ENCODE results near the gene SERPINB4. TPM values are rescaled to one million over a fixed set of nuclear protein-coding genes. Genes with fewer than 3 reads are reported as not detected.

The SERPINB4 gene
- total RNA-seq, 1 experiment from 2014 or later, result 0.40 TPM

DNA sequence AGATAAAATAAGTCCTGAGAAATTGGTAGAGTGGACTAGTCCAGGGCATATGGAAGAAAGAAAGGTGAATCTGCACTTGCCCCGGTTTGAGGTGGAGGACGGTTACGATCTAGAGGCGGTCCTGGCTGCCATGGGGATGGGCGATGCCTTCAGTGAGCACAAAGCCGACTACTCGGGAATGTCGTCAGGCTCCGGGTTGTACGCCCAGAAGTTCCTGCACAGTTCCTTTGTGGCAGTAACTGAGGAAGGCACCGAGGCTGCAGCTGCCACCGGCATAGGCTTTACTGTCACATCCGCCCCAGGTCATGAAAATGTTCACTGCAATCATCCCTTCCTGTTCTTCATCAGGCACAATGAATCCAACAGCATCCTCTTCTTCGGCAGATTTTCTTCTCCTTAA is 47.1 kb downstream of the SERPINB4 start:
- H3F3A ChIP-seq (ENCODE audit: low read length, unreplicated experiment), result no peaks in the 10 kb centered on the region
- TF ChIP-seq EZH2phosphoT487 (IDR thresholded peaks at IDR 0.05; ENCODE audit: borderline replicate concordance, low read length) (no peak), EZH2 (IDR thresholded peaks at IDR 0.05; ENCODE audit: low read length, unreplicated experiment) (no peak)
- TF ChIP-seq, protein P1, sequence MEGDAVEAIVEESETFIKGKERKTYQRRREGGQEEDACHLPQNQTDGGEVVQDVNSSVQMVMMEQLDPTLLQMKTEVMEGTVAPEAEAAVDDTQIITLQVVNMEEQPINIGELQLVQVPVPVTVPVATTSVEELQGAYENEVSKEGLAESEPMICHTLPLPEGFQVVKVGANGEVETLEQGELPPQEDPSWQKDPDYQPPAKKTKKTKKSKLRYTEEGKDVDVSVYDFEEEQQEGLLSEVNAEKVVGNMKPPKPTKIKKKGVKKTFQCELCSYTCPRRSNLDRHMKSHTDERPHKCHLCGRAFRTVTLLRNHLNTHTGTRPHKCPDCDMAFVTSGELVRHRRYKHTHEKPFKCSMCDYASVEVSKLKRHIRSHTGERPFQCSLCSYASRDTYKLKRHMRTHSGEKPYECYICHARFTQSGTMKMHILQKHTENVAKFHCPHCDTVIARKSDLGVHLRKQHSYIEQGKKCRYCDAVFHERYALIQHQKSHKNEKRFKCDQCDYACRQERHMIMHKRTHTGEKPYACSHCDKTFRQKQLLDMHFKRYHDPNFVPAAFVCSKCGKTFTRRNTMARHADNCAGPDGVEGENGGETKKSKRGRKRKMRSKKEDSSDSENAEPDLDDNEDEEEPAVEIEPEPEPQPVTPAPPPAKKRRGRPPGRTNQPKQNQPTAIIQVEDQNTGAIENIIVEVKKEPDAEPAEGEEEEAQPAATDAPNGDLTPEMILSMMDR (conservative IDR thresholded peaks at IDR 0.05; ENCODE audit: low read depth, low read length), result no peak
- ChIA-PET CTCF (no interaction called here), POLR2A (ENCODE audit: unreplicated experiment) (no interaction called here)
- no peaks in the 10 kb centered on the region for H4K20me1 ChIP-seq (ENCODE audit: low read length)
- H3K4me1 ChIP-seq (ENCODE audit: insufficient read depth, low read length), result peaks cover 11% of the 10 kb centered on the region
- no peaks in the 10 kb centered on the region for H3K79me2 ChIP-seq (ENCODE audit: low read length)
- no peak overlapping the region for H3K9ac ChIP-seq (ENCODE audit: low read length)
- no peak for ATAC-seq
- no TSS peak for BruUV-seq (replicated peaks)
- no peak overlapping the region for H3K4me2 ChIP-seq (ENCODE audit: low read length)
- no peaks in the 10 kb centered on the region for H3K27me3 ChIP-seq (ENCODE audit: low read length)
- no peaks in the 10 kb centered on the region for H3K36me3 ChIP-seq (ENCODE audit: low read depth, low read length)
- H3K27ac ChIP-seq (ENCODE audit: low read length), result no peak overlapping the region
- intact Hi-C loops (cut with micrococcal nuclease), result no loop called here
- H3K9me3 ChIP-seq (ENCODE audit: low read length), result no peaks in the 10 kb centered on the region
- no peak overlapping the region for H3K4me3 ChIP-seq (ENCODE audit: low read length)
- no peak overlapping the region for H2AFZ ChIP-seq (ENCODE audit: low read length)
- DNase-seq, result no peak
- H3K9me2 ChIP-seq (replicated peaks; ENCODE audit: low read length), result no peaks in the 10 kb centered on the region

DNA sequence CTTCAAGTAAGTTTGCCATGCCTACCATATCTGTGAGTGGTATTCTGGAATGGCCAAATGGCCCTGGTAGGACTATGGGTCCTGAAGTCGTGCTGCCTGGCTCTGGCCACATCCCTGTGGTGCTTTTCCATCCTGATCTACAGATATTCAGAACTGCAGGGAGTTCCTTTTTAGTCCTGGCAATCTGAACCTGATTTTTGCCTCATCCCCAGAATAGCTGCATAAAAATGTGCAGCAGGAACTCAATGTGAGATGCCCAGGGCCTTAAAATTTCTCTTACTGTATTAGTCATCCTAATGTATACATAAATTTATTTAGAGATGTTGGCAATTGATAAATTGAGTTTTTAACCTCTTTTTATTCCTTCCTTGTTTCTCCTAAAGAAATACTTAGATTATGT is 51.6 kb downstream of the SERPINB4 start:
- H2AFZ ChIP-seq (ENCODE audit: low read length), result no peak overlapping the region
- H3K79me2 ChIP-seq (ENCODE audit: low read length), result no peaks in the 10 kb centered on the region
- H4K20me1 ChIP-seq (ENCODE audit: low read length), result no peaks in the 10 kb centered on the region
- H3K4me2 ChIP-seq (ENCODE audit: low read length), result peak overlapping the region; percentile 37
- peak; percentile 56 for DNase-seq
- ATAC-seq, result peak; percentile 88
- no peak overlapping the region for H3K4me3 ChIP-seq (ENCODE audit: low read length)
- H3F3A ChIP-seq (ENCODE audit: low read length, unreplicated experiment), result no peaks in the 10 kb centered on the region
- TF ChIP-seq EZH2phosphoT487 (IDR thresholded peaks at IDR 0.05; ENCODE audit: borderline replicate concordance, low read length) (no peak), EZH2 (IDR thresholded peaks at IDR 0.05; ENCODE audit: low read length, unreplicated experiment) (no peak)
- TF ChIP-seq, protein P1 (conservative IDR thresholded peaks at IDR 0.05; ENCODE audit: low read depth, low read length), result no peak
- H3K9me3 ChIP-seq (ENCODE audit: low read length), result no peaks in the 10 kb centered on the region
- POLR2A ChIA-PET (ENCODE audit: unreplicated experiment), result no interaction called here
- no peaks in the 10 kb centered on the region for H3K27me3 ChIP-seq (ENCODE audit: low read length)
- H3K9me2 ChIP-seq (replicated peaks; ENCODE audit: low read length), result no peaks in the 10 kb centered on the region
- H3K9ac ChIP-seq (ENCODE audit: low read length), result no peak overlapping the region
- CTCF ChIA-PET, result no interaction called here
- H3K36me3 ChIP-seq (ENCODE audit: low read depth, low read length), result no peaks in the 10 kb centered on the region
- H3K27ac ChIP-seq (ENCODE audit: low read length), result peak overlapping the region; percentile 50
- BruUV-seq (replicated peaks), result no TSS peak
- H3K4me1 ChIP-seq (ENCODE audit: insufficient read depth, low read length), result peaks cover 14% of the 10 kb centered on the region
- intact Hi-C loops (cut with micrococcal nuclease), result no loop called here

DNA sequence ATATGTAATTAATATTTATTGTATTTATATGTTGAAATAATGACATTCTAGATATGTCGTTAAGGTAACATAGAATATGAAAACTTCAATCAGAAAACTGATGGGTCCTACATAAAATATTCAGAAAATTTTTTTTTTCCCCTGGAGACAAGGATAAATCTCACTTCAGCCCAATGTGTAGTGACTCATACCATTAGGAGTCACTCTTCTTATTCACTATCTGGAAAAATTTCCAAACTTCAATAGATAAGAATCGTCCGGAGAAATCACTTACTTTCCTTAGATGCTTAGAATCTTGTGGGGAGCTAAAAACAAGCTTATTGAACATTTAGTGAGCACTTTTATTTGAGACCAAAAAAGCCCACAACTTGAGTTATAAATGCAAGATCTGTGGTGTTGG is 52.3 kb downstream of the SERPINB4 start:
- Histone ChIP-seq H3K9ac (ENCODE audit: low read length) (no peak overlapping the region), H2AFZ (ENCODE audit: low read length) (no peak overlapping the region), H3K36me3 (ENCODE audit: low read depth, low read length) (no peaks in the 10 kb centered on the region), H3K27ac (ENCODE audit: low read length) (peak overlapping the region; percentile 50), H3K4me1 (ENCODE audit: insufficient read depth, low read length) (peaks cover 14% of the 10 kb centered on the region), H3K9me2 (replicated peaks; ENCODE audit: low read length) (no peaks in the 10 kb centered on the region), H3K9me3 (ENCODE audit: low read length) (no peaks in the 10 kb centered on the region), H3K27me3 (ENCODE audit: low read length) (no peaks in the 10 kb centered on the region), H3K4me3 (ENCODE audit: low read length) (no peak overlapping the region), H3K79me2 (ENCODE audit: low read length) (no peaks in the 10 kb centered on the region), H4K20me1 (ENCODE audit: low read length) (no peaks in the 10 kb centered on the region), H3F3A (ENCODE audit: low read length, unreplicated experiment) (no peaks in the 10 kb centered on the region), H3K4me2 (ENCODE audit: low read length) (peak overlapping the region; percentile 37)
- no TSS peak for BruUV-seq (replicated peaks)
- peak; percentile 59 for ATAC-seq
- DNase-seq, result peak; percentile 31
- intact Hi-C loops (cut with micrococcal nuclease), result no loop called here
- ChIA-PET CTCF (no interaction called here), POLR2A (ENCODE audit: unreplicated experiment) (no interaction called here)
- no peak for TF ChIP-seq EZH2phosphoT487 (IDR thresholded peaks at IDR 0.05; ENCODE audit: borderline replicate concordance, low read length)
- TF ChIP-seq, protein P1 (conservative IDR thresholded peaks at IDR 0.05; ENCODE audit: low read depth, low read length), result no peak

Data from PC-3 (cell line).